SU-DHL-6 (cell line): Measurements from ENCODE around the gene HAGH.

Source experiments
- EZH2phosphoT487 ChIP-seq: fragments of 200-600 bp; sonication (generic), shearing (Covaris generic); conservative IDR thresholded peaks from 2 replicates; pipeline ENCODE4 v1.6.1; 2018; ENCODE audit warnings: mild to moderate bottlenecking, antibody characterized with exemption, low read length, moderate library complexity, mixed read lengths
- TF ChIP-seq, protein P1 (sequence below): fragments of 200-600 bp; sonication (generic); IDR thresholded peaks from one replicate; pipeline ENCODE4 v1.5.1; 2017; ENCODE audit warnings: antibody characterized with exemption, mild to moderate bottlenecking, low read length, moderate library complexity; ENCODE audit not compliant: insufficient read depth, poor library complexity, severe bottlenecking

DNA sequence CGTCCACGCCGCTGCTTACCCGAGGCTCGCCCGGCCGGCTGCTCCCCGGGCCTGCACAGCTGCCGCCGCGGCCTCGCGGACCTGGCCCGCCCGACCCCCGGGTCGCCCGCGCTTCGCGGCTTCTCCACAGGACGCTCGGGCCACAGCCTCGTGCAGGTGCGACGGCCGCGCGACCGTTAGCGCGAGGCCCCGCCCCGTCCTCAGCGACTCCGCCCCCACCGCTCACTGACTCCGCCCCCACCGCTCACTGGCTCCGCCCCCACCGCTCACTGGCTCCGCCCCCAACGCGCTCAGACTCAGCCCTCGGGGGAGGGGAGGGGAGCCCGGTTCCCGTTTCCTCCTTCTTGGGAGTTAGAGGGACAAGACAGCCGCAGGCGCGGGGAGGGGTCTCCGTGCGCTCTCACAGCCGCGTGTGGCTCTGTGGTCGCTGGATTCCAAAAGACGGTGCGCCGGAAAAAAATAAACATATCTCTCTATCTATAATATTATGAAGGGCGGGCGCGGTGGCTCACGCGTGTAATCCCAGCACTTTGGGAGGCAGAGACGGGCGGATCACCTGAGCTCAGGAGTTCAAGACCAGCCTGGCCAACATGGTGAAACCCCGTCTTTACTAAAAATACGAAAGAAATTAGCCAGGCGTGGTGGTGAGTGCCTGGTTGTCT lies 45.5 kb upstream of the HAGH start, which contains the start of gene MEIOB:
- TF ChIP-seq, protein P1, sequence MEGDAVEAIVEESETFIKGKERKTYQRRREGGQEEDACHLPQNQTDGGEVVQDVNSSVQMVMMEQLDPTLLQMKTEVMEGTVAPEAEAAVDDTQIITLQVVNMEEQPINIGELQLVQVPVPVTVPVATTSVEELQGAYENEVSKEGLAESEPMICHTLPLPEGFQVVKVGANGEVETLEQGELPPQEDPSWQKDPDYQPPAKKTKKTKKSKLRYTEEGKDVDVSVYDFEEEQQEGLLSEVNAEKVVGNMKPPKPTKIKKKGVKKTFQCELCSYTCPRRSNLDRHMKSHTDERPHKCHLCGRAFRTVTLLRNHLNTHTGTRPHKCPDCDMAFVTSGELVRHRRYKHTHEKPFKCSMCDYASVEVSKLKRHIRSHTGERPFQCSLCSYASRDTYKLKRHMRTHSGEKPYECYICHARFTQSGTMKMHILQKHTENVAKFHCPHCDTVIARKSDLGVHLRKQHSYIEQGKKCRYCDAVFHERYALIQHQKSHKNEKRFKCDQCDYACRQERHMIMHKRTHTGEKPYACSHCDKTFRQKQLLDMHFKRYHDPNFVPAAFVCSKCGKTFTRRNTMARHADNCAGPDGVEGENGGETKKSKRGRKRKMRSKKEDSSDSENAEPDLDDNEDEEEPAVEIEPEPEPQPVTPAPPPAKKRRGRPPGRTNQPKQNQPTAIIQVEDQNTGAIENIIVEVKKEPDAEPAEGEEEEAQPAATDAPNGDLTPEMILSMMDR, result no peak
- no peak for TF ChIP-seq EZH2phosphoT487
